GM12891 (cell line): ENCODE data around the gene DHRS3.
"Not testable (repeated sequence)": the region's sequence is repeated elsewhere in the genome, so short reads cannot be mapped to it uniquely, and the experiment has no call there.

Experiments used
- DNase-seq: peaks from one replicate; pipeline ENCODE4 v3.0.0; 2011; ENCODE audit warnings: low spot score; ENCODE audit not compliant: insufficient read length
- FAIRE-seq: peaks from 2 replicates; lab custom pipeline; 2011; peaks lifted over from hg19 to GRCh38; lab: Jason Lieb, UNC
- PAX5 ChIP-seq: IDR thresholded peaks from 2 replicates; pipeline ENCODE4 v1.6.1; 2011; ENCODE audit warnings: low read length, moderate library complexity, mild to moderate bottlenecking; ENCODE audit not compliant: insufficient read depth, severe bottlenecking
- POLR2A ChIP-seq: IDR thresholded peaks from 2 replicates; pipeline ENCODE4 v1.6.1; 2011; ENCODE audit warnings: low read depth, low read length, control low read depth
- POLR2AphosphoS5 ChIP-seq: IDR thresholded peaks from 2 replicates; pipeline ENCODE4 v1.6.1; 2011; ENCODE audit warnings: low read depth, low read length, control low read depth
- POU2F2 ChIP-seq: IDR thresholded peaks from 2 replicates; pipeline ENCODE4 v1.6.1; 2011; ENCODE audit warnings: low read depth, mild to moderate bottlenecking, control low read depth, low read length, moderate library complexity
- SPI1 ChIP-seq: IDR thresholded peaks from 2 replicates; pipeline ENCODE4 v1.6.1; 2011; ENCODE audit warnings: low read depth, low read length, control low read depth
- TAF1 ChIP-seq: IDR thresholded peaks from 2 replicates; pipeline ENCODE4 v1.6.1; 2011; ENCODE audit warnings: low read depth, low read length, control low read depth

DHRS3 gene

DNA sequence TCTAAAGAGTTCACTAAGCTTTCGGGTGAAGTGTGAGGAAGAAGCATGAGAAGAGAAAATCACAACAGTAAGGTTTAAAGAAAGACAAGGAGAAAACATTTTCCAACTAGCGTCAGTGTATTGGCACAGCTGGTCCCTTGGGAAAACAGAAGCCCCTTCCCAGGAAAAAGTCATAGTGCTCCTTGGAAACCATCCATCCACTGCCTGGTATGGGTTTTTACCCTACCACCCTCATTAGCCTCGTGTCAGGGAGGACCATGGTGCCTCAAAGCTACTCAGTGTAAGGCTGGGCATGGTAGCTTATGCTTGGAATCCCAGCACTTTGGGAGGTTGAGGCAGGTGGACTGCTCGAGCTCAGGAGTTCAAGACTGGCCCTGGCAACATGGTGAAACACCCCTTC lies 38.6 kb upstream of the DHRS3 start:
- DNase-seq (no peak), FAIRE-seq (no peak)
- TF ChIP-seq SPI1, result no peak
- no peak for TF ChIP-seq PAX5
- no peak for TF ChIP-seq TAF1
- TF ChIP-seq POU2F2, result no peak
- TF ChIP-seq POLR2AphosphoS5, result no peak
- no peak for TF ChIP-seq POLR2A

DNA sequence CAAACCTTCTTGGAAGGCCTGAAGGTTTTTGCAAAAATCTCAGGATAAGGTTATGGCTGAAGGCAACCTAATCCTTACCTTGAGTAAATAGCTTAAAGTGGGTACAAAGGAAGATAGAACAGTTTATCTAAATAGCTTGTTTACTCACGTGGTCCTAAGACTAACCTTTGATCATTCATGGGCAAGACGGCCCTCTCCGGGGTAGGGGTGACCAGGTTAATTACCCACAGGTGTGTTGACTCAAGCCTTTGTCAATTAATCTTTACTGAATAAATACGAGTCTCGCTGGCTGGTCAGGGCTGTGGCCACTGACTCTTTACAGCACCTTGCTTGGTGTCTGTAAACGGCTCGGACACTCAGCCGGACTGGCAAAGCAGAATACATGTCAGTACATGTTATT lies 36.6 kb upstream of the DHRS3 start:
- TF ChIP-seq POLR2A (no peak), PAX5 (no peak), POU2F2 (no peak), POLR2AphosphoS5 (no peak), TAF1 (no peak), SPI1 (no peak)
- FAIRE-seq (no peak), DNase-seq (no peak)

GRCh38 chr1:12654004-12654567 lies 36.1 kb upstream of the DHRS3 start:
- TF ChIP-seq POU2F2 (no peak), POLR2A (no peak), SPI1 (no peak), TAF1 (no peak), POLR2AphosphoS5 (no peak), PAX5 (no peak)
- FAIRE-seq, result no peak

DNA sequence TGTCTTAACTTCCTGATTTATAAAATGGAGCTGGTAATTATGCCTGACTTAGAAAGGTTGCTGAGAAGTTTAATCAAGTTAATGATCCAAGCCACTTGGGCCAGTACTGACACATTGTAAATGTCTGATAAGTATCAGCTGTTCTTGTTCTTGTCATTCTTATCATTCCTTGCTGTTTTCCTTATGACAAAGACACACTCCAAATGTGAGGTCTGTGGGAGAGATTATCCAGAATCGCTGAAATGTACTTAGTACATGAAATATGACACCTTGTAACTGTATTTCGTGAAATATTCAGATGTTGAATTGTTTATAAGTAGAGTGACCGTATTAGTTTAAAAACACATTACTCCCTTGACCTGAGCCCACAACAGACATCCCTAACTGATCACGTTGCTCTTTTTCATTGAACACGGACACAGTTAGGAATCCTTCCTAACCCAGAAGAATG lies 32.0 kb upstream of the DHRS3 start:
- no peak for TF ChIP-seq POLR2A
- no peak for TF ChIP-seq TAF1
- no peak for TF ChIP-seq POLR2AphosphoS5
- no peak for TF ChIP-seq POU2F2
- TF ChIP-seq SPI1, result no peak
- no peak for TF ChIP-seq PAX5
- no peak for FAIRE-seq
- DNase-seq, result no peak

More at GRCh38 chr1:12654004-12654567, 36.1 kb upstream of the DHRS3 start:
- DNase-seq, result no peak

DNA sequence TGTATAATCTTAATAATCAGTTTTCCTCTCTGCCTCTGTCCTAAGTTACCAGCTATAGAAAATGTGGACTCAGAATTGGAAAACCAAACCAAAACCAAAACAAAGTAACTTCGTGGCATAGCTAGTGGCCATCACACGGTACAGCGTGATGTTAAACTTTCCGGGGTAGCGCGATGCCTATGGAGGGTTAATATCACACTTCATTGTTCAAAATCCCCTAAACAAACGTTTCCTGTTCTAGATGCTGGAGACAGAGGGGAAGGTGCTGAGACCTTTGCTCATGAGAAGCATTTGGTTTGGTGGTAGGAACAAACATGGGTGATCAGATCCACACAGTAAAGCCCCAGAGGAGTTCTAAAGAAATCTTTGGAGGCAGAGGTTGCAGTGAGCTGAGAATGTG lies 30.7 kb upstream of the DHRS3 start:
- no peak for TF ChIP-seq POU2F2
- TF ChIP-seq POLR2AphosphoS5, result no peak
- TF ChIP-seq PAX5, result no peak
- TF ChIP-seq POLR2A, result no peak
- no peak for TF ChIP-seq SPI1
- no peak for TF ChIP-seq TAF1
- FAIRE-seq, result no peak
- DNase-seq, result no peak

GRCh38 chr1:12645401-12645800 lies 27.4 kb upstream of the DHRS3 start:
- DNase-seq, FAIRE-seq: not testable (repeated sequence)

GRCh38 chr1:12644829-12645228 lies 26.8 kb upstream of the DHRS3 start:
- no peak for TF ChIP-seq TAF1
- DNase-seq (no peak), FAIRE-seq (no peak)

- no peak for DNase-seq
- no peak for TF ChIP-seq SPI1
- no peak for TF ChIP-seq POLR2AphosphoS5
- TF ChIP-seq POLR2A, result no peak
- no peak for TF ChIP-seq POU2F2
- no peak for TF ChIP-seq PAX5
- TF ChIP-seq TAF1, result no peak
- no peak for FAIRE-seq
Observed at GRCh38 chr1:12644237-12644636, 26.2 kb upstream of the DHRS3 start.

- DNase-seq (no peak), FAIRE-seq (no peak)
- no peak for TF ChIP-seq POLR2A
- TF ChIP-seq POU2F2, result no peak
- TF ChIP-seq PAX5, result no peak
- TF ChIP-seq TAF1, result no peak
- no peak for TF ChIP-seq SPI1
- TF ChIP-seq POLR2AphosphoS5, result no peak
Observed at GRCh38 chr1:12643785-12644184, 25.8 kb upstream of the DHRS3 start, which contains the start of gene AADACL4. AADACL4 (plus strand) TSS chr1:12644085; CDS start chr1:12644547, 462 bp downstream.

DNA sequence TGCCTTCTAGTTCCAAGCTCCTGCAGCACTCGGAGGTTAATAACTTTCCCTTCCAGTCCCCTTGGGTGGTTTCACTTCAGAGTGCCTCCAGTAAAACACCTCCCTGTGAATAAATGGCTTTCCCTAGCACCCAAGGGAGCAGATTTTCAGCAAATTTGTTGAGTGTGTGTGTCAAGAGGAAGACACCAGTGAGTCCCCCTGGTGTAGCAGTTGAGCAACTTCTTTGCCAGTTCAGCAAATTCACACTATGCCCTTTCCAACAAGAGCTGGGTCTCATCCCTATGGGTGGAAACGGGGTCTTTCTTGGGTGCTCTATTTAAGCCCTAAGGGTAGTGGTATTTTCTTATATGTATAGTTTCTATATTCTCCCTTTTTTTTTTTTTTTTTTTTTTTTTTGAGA lies 25.1 kb upstream of the DHRS3 start:
- DNase-seq, result no peak
- TF ChIP-seq TAF1, result no peak
- TF ChIP-seq SPI1, result no peak
- TF ChIP-seq POU2F2, result no peak
- no peak for TF ChIP-seq POLR2A
- no peak for TF ChIP-seq PAX5
- no peak for TF ChIP-seq POLR2AphosphoS5
- FAIRE-seq, result no peak
